Left lung (tissue), 10 donors: ENCODE measurements around the gene FAM107A. TPM values are rescaled to one million over a fixed set of nuclear protein-coding genes. Genes with fewer than 3 reads are reported as not detected.

Experiments
- ATAC-seq: fragments of 200-7000 bp; cut with Tn5 transposase; one replicate; pipeline ENCODE4 v1.9.1; 2020; ENCODE audit warnings: moderate library complexity
- DNase-seq, 4 donors: peaks; one replicate each; pipeline ENCODE4 v3.0.0-alpha.2; 2013 to 2020
- H3K27ac ChIP-seq, 2 donors: fragments of 200-600 bp; sonication (generic) in 1 of 2; one replicate each; pipeline versions ENCODE4 v1.5.0 to v1.8.0; 2020 to 2021
- H3K27me3 ChIP-seq, 2 donors: fragments of 200-600 bp; sonication (generic) in 1 of 2; one replicate each; pipeline versions ENCODE4 v1.5.0 to v1.8.0; 2020 to 2021
- H3K36me3 ChIP-seq, 2 donors: fragments of 200-600 bp; sonication (generic) in 1 of 2; one replicate each; pipeline versions ENCODE4 v1.5.0 to v1.8.0; 2020 to 2021
- H3K4me1 ChIP-seq, 2 donors: fragments of 200-600 bp; one replicate each; pipeline ENCODE4 v1.8.0; 2021
- H3K4me3 ChIP-seq, 2 donors: fragments of 200-600 bp; sonication (generic) in 1 of 2; one replicate each; pipeline versions ENCODE4 v1.5.0 to v1.8.0; 2020 to 2021; ENCODE audit warnings: mild to moderate bottlenecking in 1 of 2
- H3K9me3 ChIP-seq, 2 donors: fragments of 200-600 bp; sonication (generic) in 1 of 2; one replicate each; pipeline versions ENCODE4 v1.5.0 to v1.8.0; 2020 to 2021
- intact Hi-C, 2 donors: fragments of 100-400 bp; cut with DNase I; formaldehyde crosslinking; loops; one replicate each; pipeline versions ENCODE4 v1.11.2 to v1.14.2; 2022
- polyA plus RNA-seq, 6 donors: library from polyadenylated mRNA; unstranded; fragments of 120-200 nt; gene quantifications; one replicate each; pipeline ENCODE4 v1.2.1, GENCODE V29; 2013; ENCODE audit not compliant: insufficient read length in 6 of 6
- total RNA-seq, 2 donors: library from RNA; stranded (reverse); fragmentation: NEBNext Ultra II Directional; extraction: Animal tissue kit (Norgen Biotek cat#: 25700); gene quantifications; one replicate each; pipeline ENCODE4 v1.2.1, GENCODE V29; 2021
- TF ChIP-seq, protein P1 (sequence below), 2 donors: fragments of 200-600 bp; sonication (generic) in 1 of 2; IDR thresholded peaks; one replicate each; pipeline versions ENCODE4 v1.5.0 to v1.8.0; 2021; ENCODE audit warnings: antibody characterized with exemption in 2 of 2
- donor health status: DM: no; HTN: yes; CAD: no.
- donor health status: DM: no; HTN: no; CAD: no.

Gene FAM107A
- total and polyA plus RNA-seq, 8 donors, result 0.69 to 46.5 (median 1.3) TPM

GRCh38 chr3:58596834-58597518, 19.8 kb upstream of the FAM107A start:
- H3K27ac ChIP-seq, result no peak overlapping the region
- no peaks in the 10 kb centered on the region for H3K36me3 ChIP-seq
- intact Hi-C loops, result no loop called here
- no peaks in the 10 kb centered on the region for H3K9me3 ChIP-seq
- H3K27me3 ChIP-seq, result peaks cover 0 to 8% of the 10 kb centered on the region in 2 donors
- TF ChIP-seq, protein P1, sequence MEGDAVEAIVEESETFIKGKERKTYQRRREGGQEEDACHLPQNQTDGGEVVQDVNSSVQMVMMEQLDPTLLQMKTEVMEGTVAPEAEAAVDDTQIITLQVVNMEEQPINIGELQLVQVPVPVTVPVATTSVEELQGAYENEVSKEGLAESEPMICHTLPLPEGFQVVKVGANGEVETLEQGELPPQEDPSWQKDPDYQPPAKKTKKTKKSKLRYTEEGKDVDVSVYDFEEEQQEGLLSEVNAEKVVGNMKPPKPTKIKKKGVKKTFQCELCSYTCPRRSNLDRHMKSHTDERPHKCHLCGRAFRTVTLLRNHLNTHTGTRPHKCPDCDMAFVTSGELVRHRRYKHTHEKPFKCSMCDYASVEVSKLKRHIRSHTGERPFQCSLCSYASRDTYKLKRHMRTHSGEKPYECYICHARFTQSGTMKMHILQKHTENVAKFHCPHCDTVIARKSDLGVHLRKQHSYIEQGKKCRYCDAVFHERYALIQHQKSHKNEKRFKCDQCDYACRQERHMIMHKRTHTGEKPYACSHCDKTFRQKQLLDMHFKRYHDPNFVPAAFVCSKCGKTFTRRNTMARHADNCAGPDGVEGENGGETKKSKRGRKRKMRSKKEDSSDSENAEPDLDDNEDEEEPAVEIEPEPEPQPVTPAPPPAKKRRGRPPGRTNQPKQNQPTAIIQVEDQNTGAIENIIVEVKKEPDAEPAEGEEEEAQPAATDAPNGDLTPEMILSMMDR (IDR thresholded peaks at IDR 0.05), result no peak
- DNase-seq, result no peak
- ATAC-seq, result no peak
- no peaks in the 10 kb centered on the region for H3K4me1 ChIP-seq
- H3K4me3 ChIP-seq, result no peak overlapping the region

DNA sequence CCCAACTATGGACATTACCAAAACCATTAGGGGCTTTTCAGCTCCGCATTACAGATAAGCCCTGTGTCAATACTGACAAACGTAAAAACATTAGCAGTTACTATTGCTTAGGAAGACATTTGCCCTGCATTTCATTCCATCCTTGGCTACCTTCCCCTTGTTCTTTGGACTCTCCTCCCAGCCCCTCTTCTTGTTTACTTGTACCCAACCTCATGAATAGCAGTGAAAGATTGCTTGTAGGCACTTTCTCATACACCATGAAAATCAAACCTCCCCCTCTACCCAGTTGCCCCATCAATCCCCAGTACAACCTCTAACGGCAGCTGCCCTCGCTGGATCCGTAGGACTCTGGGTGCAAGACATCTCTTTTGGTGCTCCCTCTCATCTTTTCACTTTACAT, 16.9 kb upstream of the FAM107A start:
- intact Hi-C loops, result no loop called here
- Histone ChIP-seq H3K36me3 (no peaks in the 10 kb centered on the region), H3K27ac (no peak overlapping the region), H3K4me3 (no peak overlapping the region), H3K27me3 (no peaks in the 10 kb centered on the region), H3K4me1 (no peaks in the 10 kb centered on the region), H3K9me3 (no peaks in the 10 kb centered on the region)
- TF ChIP-seq, protein P1 (IDR thresholded peaks at IDR 0.05), result no peak
- DNase-seq (no peak), ATAC-seq (no peak)

DNA sequence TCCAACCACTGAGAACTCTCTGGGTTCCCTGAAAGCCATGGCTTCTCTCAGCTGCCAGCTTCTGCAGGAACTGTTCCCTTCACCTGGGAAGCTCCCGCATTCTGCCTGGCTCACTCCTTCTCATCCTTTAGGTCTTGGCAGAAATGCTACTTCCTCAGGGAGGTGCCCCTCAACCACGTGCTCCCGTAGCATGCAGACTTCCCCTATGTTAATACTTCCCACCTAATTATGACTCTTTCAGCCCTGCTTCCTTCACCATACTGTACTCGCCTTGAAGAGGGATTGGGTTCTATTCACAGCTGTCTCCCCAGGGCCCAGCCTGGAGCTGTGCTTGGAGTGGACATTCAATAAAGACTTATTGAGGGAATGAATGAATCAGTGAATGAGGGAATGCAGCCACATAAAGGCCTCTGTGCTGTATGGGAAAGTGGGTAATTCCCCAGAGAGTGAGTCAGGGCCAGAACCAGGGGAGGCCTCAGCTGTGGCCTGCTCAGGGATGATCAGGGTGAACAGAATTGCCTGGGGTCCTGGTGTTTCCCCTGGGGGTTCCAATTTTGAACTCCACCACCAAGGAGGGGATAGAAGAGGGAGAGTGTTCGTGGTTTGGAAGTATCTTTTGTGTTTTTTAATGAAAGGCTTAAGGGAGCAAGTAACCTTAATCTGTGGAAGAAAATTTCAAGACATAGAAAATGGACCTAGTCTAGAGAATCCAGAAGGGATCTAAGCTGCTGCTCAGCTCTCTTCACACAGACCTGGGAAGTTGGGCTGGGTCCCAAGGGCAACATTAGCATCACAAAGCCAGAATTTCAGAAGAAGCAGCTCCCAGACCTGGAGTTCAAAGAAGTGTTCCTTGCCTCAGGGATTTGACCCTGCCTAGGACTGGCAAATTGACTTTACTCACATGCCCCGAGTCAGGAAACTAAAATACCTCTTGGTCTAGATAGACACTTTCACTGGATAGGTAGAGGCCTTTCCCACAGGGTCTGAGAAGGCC, 14.6 kb upstream of the FAM107A start:
- DNase-seq, result no peak
- H3K36me3 ChIP-seq, result no peaks in the 10 kb centered on the region
- H3K4me1 ChIP-seq, result no peaks in the 10 kb centered on the region
- H3K27me3 ChIP-seq, result peaks cover 4 to 17% of the 10 kb centered on the region in 2 donors
- no peak overlapping the region for H3K4me3 ChIP-seq
- ATAC-seq, result no peak
- TF ChIP-seq, protein P1 (IDR thresholded peaks at IDR 0.05), result no peak
- no peak overlapping the region for H3K27ac ChIP-seq
- no peaks in the 10 kb centered on the region for H3K9me3 ChIP-seq
- intact Hi-C loops, result no loop called here

GRCh38 chr3:58588030-58588614, 10.9 kb upstream of the FAM107A start:
- peak in 2 of 4 donors; percentile 48 to 56 for DNase-seq
- intact Hi-C loops, result no loop called here
- TF ChIP-seq, protein P1 (IDR thresholded peaks at IDR 0.05), result no peak

More at GRCh38 chr3:58588030-58588614, 10.9 kb upstream of the FAM107A start:
- Histone ChIP-seq H3K9me3 (no peaks in the 10 kb centered on the region), H3K4me3 (no peak overlapping the region), H3K36me3 (no peaks in the 10 kb centered on the region), H3K4me1 (peaks cover 0 to 29% of the 10 kb centered on the region in 2 donors), H3K27ac (no peak overlapping the region), H3K27me3 (peaks cover 18 to 49% of the 10 kb centered on the region in 2 donors)
- ATAC-seq, result no peak
